Endodermal cell (in vitro differentiated cells): ENCODE measurements around the gene GP9. TPM values are rescaled to one million over a fixed set of nuclear protein-coding genes. Genes with fewer than 3 reads are reported as not detected.
A peak's percentile ranks its signal among the peaks of the same experiment; 100 is the strongest.

Source experiments
- DNase-seq: peaks from one replicate; pipeline ENCODE4 v3.0.0-alpha.2; 2017
- H3K27ac ChIP-seq: 2 replicates; pipeline ENCODE4 v1.5.1; 2013; ENCODE audit warnings: mild to moderate bottlenecking, low read depth, low read length, moderate library complexity
- H3K27me3 ChIP-seq: 2 replicates; pipeline ENCODE4 v1.6.1; 2013; ENCODE audit warnings: mild to moderate bottlenecking, low read length, moderate library complexity; ENCODE audit not compliant: insufficient read depth, control insufficient read depth, poor library complexity, severe bottlenecking
- H3K36me3 ChIP-seq: 2 replicates; pipeline ENCODE4 v1.7.0; 2013; ENCODE audit warnings: mild to moderate bottlenecking, low read length, moderate library complexity; ENCODE audit not compliant: control insufficient read depth, insufficient read depth
- H3K4me1 ChIP-seq: one replicate; pipeline ENCODE4 v1.7.0; 2013; ENCODE audit warnings: low read length; ENCODE audit not compliant: control insufficient read depth, insufficient read depth
- H3K4me3 ChIP-seq: 2 replicates; pipeline ENCODE4 v1.5.1; 2013; ENCODE audit warnings: mild to moderate bottlenecking, low read length, moderate library complexity
- H3K9ac ChIP-seq: 2 replicates; pipeline ENCODE4 v1.6.1; 2013; ENCODE audit warnings: mild to moderate bottlenecking, low read length, moderate library complexity; ENCODE audit not compliant: poor library complexity, severe bottlenecking; ENCODE audit errors: extremely low read depth
- H3K9me3 ChIP-seq: 2 replicates; pipeline ENCODE4 v1.6.1; 2013; ENCODE audit warnings: mild to moderate bottlenecking, low read length, moderate library complexity; ENCODE audit not compliant: control insufficient read depth
- H3K27ac Mint-ChIP-seq: 2 replicates; pipeline ENCODE4 v1.8.0; 2020; ENCODE audit warnings: mixed read lengths
- H3K27me3 Mint-ChIP-seq: 2 replicates; pipeline ENCODE4 v1.8.0; 2021; ENCODE audit warnings: mild to moderate bottlenecking, mixed read lengths; ENCODE audit not compliant: insufficient read depth
- H3K36me3 Mint-ChIP-seq: 2 replicates; pipeline ENCODE4 v1.8.0; 2020; ENCODE audit warnings: low read depth, mixed read lengths
- H3K4me1 Mint-ChIP-seq: 2 replicates; pipeline ENCODE4 v1.8.0; 2020; ENCODE audit warnings: mixed read lengths
- H3K4me3 Mint-ChIP-seq: 2 replicates; pipeline ENCODE4 v1.8.0; 2020; ENCODE audit warnings: mild to moderate bottlenecking, moderate library complexity, mixed read lengths
- H3K9me3 Mint-ChIP-seq: 2 replicates; pipeline ENCODE4 v1.8.0; 2020; ENCODE audit warnings: mild to moderate bottlenecking, mixed read lengths
- WGBS, 2 experiments: methylation state at CpG; one replicate each; pipeline versions ENCODE4 v1.1.5 to v1.1.7; 2013; ENCODE audit warnings: missing lambda C conversion rate in 2 of 2, mixed read lengths in 1 of 2; ENCODE audit not compliant: insufficient coverage in 1 of 2, insufficient read length in 1 of 2; 5-methylcytosine and 5-hydroxymethylcytosine counted together
- total RNA-seq, 2 donors: library from RNA; stranded (reverse); fragmentation: NEBNext Ultra II Directional in 1 of 2; extraction: Animal tissue kit (Norgen Biotek cat#: 25700) in 1 of 2; gene quantifications; 2 replicates in 1 of 2; 3 replicates in 1 of 2; pipeline ENCODE4 v1.2.1, GENCODE V29; 2021
- TF ChIP-seq, protein P1 (sequence below): fragments of 200-600 bp; sonication (generic); conservative IDR thresholded peaks from 2 replicates; pipeline ENCODE4 v1.5.0; 2021; ENCODE audit warnings: antibody characterized with exemption, mild to moderate bottlenecking

GP9 gene
- total RNA-seq, 2 donors from 2014 or later: not detected

DNA sequence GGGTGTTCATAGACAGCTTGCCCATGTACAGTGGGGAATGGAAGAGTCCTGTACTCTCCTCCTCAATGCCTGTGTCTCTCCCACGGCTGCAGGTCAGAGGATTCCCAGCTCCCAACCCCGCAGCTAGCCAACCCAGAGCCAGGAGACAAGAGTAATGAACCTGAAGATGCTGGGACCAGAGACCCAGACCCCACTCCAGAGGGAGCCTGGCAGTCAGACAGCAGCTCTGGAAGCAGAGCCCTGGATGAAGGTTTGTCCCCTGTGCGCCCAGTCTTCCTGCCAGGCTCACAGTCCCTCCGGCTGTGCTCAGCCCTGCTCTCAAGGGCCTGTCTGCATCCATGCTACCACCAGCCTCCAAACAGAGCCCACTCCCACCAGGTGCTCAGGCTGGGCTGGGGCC, 30.0 kb upstream of the GP9 start:
- H3K4me1 ChIP-seq: no peaks in the 10 kb centered on the region
- H3K4me1 Mint-ChIP-seq: no peaks in the 10 kb centered on the region
- TF ChIP-seq, protein P1, sequence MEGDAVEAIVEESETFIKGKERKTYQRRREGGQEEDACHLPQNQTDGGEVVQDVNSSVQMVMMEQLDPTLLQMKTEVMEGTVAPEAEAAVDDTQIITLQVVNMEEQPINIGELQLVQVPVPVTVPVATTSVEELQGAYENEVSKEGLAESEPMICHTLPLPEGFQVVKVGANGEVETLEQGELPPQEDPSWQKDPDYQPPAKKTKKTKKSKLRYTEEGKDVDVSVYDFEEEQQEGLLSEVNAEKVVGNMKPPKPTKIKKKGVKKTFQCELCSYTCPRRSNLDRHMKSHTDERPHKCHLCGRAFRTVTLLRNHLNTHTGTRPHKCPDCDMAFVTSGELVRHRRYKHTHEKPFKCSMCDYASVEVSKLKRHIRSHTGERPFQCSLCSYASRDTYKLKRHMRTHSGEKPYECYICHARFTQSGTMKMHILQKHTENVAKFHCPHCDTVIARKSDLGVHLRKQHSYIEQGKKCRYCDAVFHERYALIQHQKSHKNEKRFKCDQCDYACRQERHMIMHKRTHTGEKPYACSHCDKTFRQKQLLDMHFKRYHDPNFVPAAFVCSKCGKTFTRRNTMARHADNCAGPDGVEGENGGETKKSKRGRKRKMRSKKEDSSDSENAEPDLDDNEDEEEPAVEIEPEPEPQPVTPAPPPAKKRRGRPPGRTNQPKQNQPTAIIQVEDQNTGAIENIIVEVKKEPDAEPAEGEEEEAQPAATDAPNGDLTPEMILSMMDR: no peak
- H3K4me3 Mint-ChIP-seq: no peak overlapping the region
- no peak overlapping the region for H3K27ac ChIP-seq
- H3K27ac Mint-ChIP-seq: no peak overlapping the region
- H3K9ac ChIP-seq: no peak overlapping the region
- no peaks in the 10 kb centered on the region for H3K36me3 ChIP-seq
- no peaks in the 10 kb centered on the region for H3K36me3 Mint-ChIP-seq
- peaks cover 34% of the 10 kb centered on the region for H3K27me3 Mint-ChIP-seq
- H3K27me3 ChIP-seq: peaks cover 11% of the 10 kb centered on the region
- peaks cover 4% of the 10 kb centered on the region for H3K9me3 ChIP-seq
- DNase-seq: peak; percentile 35
- 87 to 88% methylated on average over 3 to 4 of the region's 4 CpGs for whole genome bisulfite sequencing, 2 experiments
- peaks cover 14% of the 10 kb centered on the region for H3K9me3 Mint-ChIP-seq
- no peak overlapping the region for H3K4me3 ChIP-seq

DNA sequence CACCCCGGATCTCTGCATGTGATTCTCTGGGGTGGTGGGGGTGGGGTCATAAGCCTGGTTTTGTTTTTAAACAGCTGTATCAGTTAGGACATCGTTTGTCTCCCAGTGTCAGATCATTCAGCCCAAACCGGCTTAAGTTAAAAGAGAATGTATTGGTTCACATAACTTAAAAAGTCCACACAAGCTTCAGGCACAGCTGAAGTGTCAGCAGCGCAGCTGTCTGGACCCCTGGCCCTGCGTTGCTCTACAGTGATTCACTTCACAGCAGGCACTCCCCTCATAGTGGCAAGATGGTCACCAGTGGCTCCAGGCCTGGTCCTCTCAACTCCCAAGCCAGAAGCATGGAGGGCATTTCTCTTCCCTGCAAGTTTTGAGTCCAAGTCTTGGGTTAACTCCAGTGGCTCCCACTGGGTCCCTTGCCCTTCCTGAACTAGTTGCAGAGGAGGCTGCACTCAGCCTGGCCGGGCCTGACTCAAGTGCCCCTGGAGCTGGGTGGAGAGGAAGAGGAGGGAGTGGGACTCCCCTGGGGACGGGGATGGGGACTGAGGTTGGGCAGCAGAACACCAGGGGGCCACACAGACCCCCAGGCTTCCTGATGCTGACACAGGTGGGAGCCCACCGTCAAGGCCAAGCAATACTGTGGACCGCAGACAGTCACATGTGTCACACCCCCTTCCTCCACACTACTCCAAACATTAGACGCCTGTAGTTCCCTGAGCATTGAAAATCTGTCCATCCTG, 28.9 kb upstream of the GP9 start:
- Mint-ChIP-seq H3K27ac (no peak overlapping the region), H3K4me1 (no peaks in the 10 kb centered on the region), H3K27me3 (peaks cover 24% of the 10 kb centered on the region), H3K4me3 (no peak overlapping the region), H3K9me3 (peaks cover 7% of the 10 kb centered on the region), H3K36me3 (no peaks in the 10 kb centered on the region)
- Histone ChIP-seq H3K27ac (no peak overlapping the region), H3K4me1 (no peaks in the 10 kb centered on the region), H3K4me3 (no peak overlapping the region), H3K27me3 (peaks cover under 1% of the 10 kb centered on the region), H3K36me3 (no peaks in the 10 kb centered on the region), H3K9ac (no peak overlapping the region), H3K9me3 (peaks cover 4% of the 10 kb centered on the region)
- TF ChIP-seq, protein P1: no peak
- no peak for DNase-seq
- WGBS, 2 experiments: 89 to 93% methylated on average over 3 to 10 of the region's 10 CpGs

DNA sequence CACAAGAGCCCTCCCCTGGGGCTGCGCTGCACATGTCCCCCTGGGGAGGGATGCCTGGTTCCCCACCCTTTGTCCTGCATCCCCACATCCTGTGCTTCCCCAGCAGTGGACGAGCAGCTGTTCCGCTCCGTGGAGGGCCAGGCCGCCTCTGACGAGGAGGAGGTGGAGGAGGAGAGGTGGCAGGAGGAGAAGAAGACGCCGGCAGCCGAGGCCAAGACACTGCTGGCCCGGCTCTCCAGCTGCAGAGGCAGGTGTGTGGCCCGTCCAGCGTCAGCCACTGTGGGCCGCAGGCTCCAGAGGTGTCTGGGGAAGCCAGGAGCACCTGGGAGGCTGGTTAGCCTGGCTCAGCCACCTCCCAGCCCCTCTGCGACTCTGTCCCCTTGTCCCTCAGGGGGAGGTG, 27.9 kb upstream of the GP9 start:
- Mint-ChIP-seq H3K27ac (no peak overlapping the region), H3K4me1 (no peaks in the 10 kb centered on the region), H3K9me3 (peaks cover 4% of the 10 kb centered on the region), H3K36me3 (no peaks in the 10 kb centered on the region), H3K4me3 (no peak overlapping the region), H3K27me3 (peaks cover 18% of the 10 kb centered on the region)
- DNase-seq: no peak
- Histone ChIP-seq H3K9me3 (peaks cover 4% of the 10 kb centered on the region), H3K4me3 (no peak overlapping the region), H3K4me1 (no peaks in the 10 kb centered on the region), H3K36me3 (no peaks in the 10 kb centered on the region), H3K27me3 (no peaks in the 10 kb centered on the region), H3K9ac (no peak overlapping the region), H3K27ac (no peak overlapping the region)
- WGBS, 2 experiments: 81 to 91% methylated on average over 5 to 14 of the region's 14 CpGs
- TF ChIP-seq, protein P1: no peak
